GM21737 (cell line): ENCODE results near the gene SREBF1.

Experiments
- ATAC-seq: cut with Tn5 transposase; IDR thresholded peaks from one replicate; pipeline ENCODE4 v1.9.1; 2021; ENCODE audit warnings: mild to moderate bottlenecking, moderate library complexity; ENCODE audit not compliant: unreplicated experiment

Gene SREBF1

DNA sequence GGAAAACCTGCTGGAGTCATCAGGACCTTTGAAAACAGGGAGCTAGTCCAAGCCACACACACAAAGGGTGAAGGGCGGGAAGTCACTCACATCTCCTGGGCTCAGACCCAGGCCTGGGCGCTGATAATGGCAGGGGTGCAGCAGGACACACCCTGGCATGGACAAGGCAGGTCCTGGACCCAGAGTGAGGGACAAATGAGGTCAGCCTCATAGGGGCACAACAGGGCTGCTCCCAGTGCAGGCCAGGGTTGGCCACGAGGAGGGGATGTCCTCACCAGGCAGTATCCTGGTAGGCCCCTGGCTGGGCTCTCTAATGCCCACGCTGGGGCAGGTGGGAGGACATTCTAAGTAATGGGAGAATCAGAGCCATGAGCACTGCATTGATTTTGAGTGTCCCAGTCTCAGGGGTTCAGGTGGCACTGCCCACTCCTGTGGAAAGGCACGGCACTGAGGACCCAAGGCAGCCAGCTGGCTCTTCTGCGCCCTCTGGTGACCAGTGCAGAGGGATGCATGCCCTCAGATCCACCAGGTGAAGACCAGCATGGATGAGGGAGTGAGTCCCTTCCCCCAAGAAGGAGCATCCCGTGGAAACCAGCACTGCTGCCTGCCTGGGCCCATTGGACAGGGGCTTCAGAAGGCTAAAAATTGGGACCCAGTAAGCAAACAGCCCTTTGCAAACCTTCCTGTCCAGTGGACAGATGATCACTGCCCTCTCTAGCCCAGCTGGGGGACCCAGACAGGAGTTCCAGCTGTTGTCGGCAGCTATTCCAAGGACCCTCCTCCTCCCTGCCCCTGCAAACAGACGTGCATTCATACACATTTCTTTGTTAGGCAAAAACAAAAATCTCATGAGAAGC, 23.4 kb upstream of the SREBF1 start:
- no peak for ATAC-seq

DNA sequence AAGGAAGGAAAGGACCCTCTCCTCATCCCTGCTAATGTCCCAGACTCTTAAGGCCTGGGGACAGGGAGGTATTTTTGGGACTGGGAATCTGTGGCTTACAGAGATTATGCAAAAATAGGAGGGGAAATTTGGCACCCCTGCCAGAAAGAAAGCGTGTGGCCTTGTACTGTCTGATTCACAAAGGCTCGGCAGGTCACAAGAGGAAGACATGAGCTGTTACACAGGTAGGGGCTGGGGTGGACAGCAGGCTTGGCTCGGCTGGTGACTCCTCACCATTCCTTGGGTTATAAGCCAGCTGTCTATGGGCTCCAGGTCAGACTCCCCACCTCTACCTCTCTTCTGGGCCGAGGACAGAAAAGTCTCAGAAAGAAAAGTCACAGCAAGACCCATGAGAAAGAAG, 20.7 kb upstream of the SREBF1 start:
- no peak for ATAC-seq

DNA sequence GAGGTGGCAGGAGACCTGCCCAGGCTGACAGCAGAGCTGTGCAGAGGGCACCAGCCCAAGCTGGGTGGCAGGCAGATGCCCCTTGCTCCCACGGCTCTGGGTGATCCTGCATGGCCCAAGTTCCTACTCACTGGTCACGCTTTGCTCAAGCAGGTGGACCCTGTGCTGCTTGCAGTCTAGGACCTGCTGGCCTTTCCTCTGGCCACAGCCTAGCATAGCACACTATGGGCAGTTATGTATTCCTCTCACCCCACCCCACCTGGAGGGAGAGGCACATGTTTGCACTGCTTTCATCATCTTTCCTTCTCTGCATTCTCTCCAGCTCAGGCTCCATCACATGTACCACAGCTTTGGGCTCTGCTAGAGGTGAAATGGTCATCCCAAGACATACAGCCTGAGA, 19.6 kb upstream of the SREBF1 start:
- ATAC-seq = no peak

DNA sequence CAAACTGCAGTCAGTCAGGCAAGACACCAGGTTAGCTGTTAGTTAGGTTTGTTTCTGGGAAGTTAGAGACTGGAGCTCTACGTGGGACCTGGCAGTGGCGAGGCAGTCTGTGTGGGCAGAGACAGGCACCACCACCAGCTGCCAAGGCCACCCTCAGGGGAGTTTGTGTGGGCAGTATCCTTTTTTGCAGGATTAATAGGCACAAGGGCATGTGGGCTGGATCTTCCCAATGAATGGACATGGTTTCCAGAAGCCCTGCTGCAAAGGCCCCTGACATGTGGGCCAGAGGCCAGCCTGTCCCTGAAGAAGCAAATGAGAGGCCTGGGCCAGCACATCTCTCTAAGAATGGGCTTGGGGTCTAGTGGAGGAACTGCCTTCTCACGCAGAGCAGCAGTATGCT, 19.2 kb upstream of the SREBF1 start:
- ATAC-seq = no peak

GRCh38 chr17:17853811-17854447, 17.1 kb upstream of the SREBF1 start:
- ATAC-seq = no peak

DNA sequence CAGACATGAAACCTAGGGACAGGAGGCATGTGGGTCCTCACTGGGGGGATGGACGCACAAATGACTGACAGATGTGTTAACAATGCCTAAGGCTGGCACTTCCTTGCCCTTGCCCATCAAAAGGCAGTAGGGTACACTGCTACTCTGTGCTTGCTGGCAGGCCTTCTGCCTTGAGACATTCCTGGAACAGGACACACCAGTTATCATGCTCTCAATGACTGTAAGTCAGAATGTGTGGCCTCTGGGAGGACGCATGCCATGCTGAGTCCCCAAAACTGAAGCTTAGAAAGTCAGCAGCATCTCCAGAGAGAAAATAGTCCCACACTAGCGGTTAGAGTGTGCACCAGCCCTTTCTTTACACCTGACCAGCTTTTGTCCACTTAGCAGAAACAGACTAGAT, 16.1 kb upstream of the SREBF1 start:
- ATAC-seq = no peak

- ATAC-seq = no peak
Observed at GRCh38 chr17:17851103-17852002, 14.6 kb upstream of the SREBF1 start.

GRCh38 chr17:17849845-17850373, 13.1 kb upstream of the SREBF1 start:
- no peak for ATAC-seq

DNA sequence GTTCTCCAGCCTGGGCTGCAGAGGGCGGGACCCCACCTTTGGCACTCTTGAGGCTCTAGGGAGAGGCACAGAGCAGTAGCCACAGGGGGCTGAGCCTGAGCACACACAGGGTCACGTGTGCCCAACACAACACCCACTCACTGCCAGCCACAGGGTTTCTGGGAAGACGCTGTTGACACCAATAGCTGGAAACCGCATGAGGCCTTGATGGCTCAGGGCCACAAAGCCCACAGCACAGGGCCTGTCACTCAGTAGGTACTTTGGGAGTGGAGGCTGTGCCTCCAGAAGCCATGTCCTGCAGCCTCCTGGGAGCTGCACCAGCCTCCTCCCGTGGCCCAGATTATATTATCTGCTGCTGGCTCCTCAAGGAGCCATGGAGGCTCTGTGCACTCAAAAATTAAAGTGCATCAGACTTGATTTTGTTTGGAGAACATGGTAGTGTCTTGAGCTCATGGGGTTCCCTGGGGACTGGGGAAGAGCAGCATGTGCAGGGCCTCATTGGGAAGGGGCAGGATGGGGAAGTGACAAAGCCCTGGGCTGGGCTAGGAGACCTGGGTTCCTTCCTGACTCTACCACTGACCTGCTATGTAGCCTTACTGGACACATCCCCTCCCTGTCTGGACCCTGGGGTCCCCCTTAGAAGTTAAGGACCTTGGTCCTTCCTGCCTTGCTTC, 12.5 kb upstream of the SREBF1 start:
- no peak for ATAC-seq

DNA sequence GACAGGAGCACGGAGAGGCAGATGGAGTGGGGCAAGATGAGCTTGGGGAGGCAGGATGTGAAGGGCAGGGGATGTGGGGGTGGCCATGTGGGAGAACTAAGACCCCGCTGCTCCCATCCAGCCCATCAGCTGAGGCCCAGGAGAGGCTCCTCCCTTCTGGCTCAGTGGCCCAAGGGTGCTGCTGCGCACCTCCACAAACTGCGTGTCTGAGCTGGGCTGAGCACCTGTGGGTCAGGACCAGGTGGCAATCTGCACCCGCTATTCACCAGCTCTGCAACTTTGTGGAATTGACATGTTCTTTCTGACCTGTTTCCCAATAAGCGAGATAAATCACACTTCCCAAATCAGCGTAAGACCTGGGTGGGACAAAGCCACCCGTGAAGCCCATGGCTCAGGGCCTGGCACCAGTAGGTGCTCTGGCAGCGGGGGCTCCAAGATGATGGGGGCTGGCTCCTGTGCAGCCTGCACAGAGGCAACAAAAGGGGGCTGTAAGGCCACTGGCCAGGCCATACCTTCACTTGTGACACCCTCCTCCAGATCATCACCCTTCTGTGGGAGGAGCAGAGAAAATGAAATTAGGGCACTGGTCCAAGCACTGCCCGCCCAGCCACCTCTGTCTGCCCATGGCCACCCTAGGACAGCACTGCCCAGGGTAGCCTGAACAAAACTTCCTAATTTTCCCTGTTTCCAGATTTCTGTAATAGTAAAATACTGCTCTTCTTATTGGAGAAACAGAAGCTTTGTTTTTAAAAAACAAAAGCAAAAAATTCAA, 11.7 kb upstream of the SREBF1 start:
- ATAC-seq = no peak

GRCh38 chr17:17847726-17848125, 10.9 kb upstream of the SREBF1 start:
- ATAC-seq = no peak

DNA sequence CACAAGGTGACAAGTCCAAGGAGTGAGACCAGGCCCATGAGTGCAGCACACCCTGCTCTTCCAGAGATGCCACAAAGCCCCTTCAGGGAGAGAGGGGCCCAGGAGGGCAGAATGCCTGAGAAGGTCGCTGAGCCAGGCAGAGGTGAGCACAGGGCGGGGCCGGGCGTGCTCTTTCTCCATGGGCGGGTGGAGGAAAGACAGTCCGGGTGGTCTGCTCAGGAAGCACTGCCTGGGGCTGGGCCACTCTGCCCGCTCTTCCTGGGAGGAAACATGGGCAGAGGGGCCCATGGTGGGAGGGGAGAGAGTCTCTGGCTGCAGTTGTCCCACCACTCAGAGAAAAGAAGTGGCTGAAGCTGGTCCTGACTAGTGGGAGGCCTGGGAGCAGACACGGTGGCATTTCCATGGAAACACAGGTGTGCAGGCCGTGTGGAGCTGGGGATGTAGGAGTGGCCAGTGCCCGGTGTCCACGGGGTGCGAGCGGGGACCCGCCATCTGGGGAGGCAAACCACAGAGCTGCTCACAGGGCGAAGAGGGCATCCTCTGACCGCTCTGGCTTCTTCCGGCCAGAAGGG, 10.4 kb upstream of the SREBF1 start:
- no peak for ATAC-seq

- no peak for ATAC-seq
Observed at GRCh38 chr17:17846645-17847044, 9.9 kb upstream of the SREBF1 start.

DNA sequence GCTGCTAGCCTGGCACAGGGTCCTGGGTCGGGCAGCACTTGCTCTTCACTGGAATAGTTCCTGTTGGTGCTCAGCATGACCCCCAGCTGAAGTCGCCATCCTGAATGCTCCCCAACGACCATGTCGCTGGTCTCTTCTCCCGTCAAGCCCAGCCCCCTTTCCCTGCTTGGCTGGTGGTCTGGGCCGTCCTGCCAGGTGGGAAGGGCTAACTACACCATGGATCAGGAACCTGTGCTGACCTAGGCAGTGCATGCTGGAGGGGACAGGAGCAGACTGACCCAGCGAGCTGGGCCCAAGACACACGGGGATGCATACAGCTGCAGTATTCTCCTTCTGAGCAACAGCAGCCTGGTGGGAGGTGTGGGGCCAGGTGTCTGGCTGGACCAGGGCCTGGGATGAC, 9.2 kb upstream of the SREBF1 start:
- ATAC-seq = no peak

- ATAC-seq = no peak
Observed at GRCh38 chr17:17845046-17845775, 8.4 kb upstream of the SREBF1 start.

DNA sequence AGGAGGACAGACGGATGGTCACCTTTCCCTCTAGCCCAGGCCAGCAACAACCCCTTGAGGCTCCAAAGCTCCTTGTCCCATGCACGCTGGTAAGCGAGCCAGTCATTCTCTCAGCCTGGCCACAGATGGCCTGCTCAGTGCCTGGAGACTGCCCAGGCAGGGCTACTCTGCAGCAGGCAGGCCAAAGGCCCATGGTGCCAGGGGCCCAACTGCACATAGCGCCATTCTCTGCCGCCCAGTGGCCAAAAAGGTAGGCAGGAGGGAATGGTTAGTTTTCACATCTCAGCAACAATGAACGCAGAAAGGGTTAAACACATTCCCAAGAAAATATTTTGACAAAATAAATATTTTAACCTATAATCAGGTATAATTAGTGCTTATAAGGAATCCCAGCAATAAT, 7.7 kb upstream of the SREBF1 start:
- ATAC-seq = no peak

GRCh38 chr17:17844079-17844478, 7.3 kb upstream of the SREBF1 start:
- no peak for ATAC-seq

DNA sequence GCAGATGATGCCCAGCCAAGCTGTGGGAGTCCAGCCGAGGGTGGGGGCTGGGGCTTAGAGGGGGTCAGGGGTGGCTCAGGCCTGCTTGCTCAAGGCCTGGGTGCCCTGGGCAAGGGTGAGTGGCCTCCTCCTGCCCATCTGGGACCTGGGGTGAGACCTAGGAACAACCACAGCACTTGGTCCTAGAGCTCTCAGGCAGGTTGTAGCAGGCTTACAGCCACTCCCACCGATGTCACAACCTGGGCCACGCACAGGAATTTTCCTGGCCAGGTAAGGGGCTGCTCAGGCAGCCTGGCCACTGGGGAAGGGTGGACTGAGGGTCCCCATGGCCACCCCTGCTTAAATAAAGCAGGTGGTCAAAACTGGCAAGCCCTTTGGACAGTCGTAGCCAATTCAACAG, 6.3 kb upstream of the SREBF1 start:
- no peak for ATAC-seq
